IMR-90 (cell line): ENCODE data around the gene COL19A1. TPM values are rescaled to one million over a fixed set of nuclear protein-coding genes. Genes with fewer than 3 reads are reported as not detected.
"Not testable (repeated sequence)": the region's sequence is repeated elsewhere in the genome, so short reads cannot be mapped to it uniquely, and the experiment has no call there.

ENCODE experiments used
- ATAC-seq: fragments of 200-7000 bp; cut with Tn5 transposase; 2 replicates; pipeline ENCODE4 v1.9.1; 2020; ENCODE audit warnings: low read depth, mild to moderate bottlenecking, moderate library complexity
- BruUV-seq: library from RNA; stranded (reverse); fragments of 400-500 nt; replicated peaks from 2 replicates; lab custom pipeline; 2021; lab: Mats Ljungman, UMichigan
- CTCF ChIA-PET: fragments of 300-600 bp; formaldehyde crosslinking; extraction: SDS; loops from one replicate; lab custom pipeline; 2021; ENCODE audit warnings: antibody characterized with exemption; lab: Yijun Ruan, JAX
- POLR2A ChIA-PET: fragments of 300-600 bp; sonication (Branson Sonifier 250); formaldehyde crosslinking; loops from one replicate; lab custom pipeline; 2022; ENCODE audit warnings: antibody characterized with exemption; ENCODE audit not compliant: unreplicated experiment; lab: Charles Lee
- DNase-seq: peaks from one replicate; pipeline ENCODE4 v3.0.0; 2013
- H2AFZ ChIP-seq: replicated peaks from 2 replicates; pipeline ENCODE3; 2013; ENCODE audit warnings: low read length, mild to moderate bottlenecking; ENCODE audit not compliant: poor library complexity
- H2AK5ac ChIP-seq: 2 replicates; pipeline ENCODE4 v1.6.1; 2013; ENCODE audit warnings: low read depth, low read length, inconsistent platforms
- H2AK9ac ChIP-seq: replicated peaks from 2 replicates; pipeline ENCODE3; 2013; ENCODE audit warnings: mild to moderate bottlenecking, low read depth, low read length, moderate library complexity; ENCODE audit not compliant: poor library complexity
- H2BK120ac ChIP-seq: 2 replicates; pipeline ENCODE4 v1.6.1; 2013; ENCODE audit warnings: low read depth, low read length, inconsistent platforms
- H2BK15ac ChIP-seq: 3 replicates; pipeline ENCODE4 v1.6.1; 2013; ENCODE audit warnings: low read depth, low read length, inconsistent platforms
- H2BK20ac ChIP-seq: 2 replicates; pipeline ENCODE4 v1.6.1; 2013; ENCODE audit warnings: low read depth, mild to moderate bottlenecking, inconsistent platforms, low read length, moderate library complexity
- H2BK5ac ChIP-seq: 2 replicates; pipeline ENCODE4 v1.6.1; 2013; ENCODE audit warnings: mild to moderate bottlenecking, low read depth, low read length, inconsistent platforms; ENCODE audit not compliant: poor library complexity, severe bottlenecking
- H3K14ac ChIP-seq: replicated peaks from 2 replicates; pipeline ENCODE4 v1.6.1; 2013; ENCODE audit warnings: low read depth, low read length, inconsistent platforms
- H3K18ac ChIP-seq: 2 replicates; pipeline ENCODE4 v1.6.1; 2013; ENCODE audit warnings: low read depth, low read length, control low read depth
- H3K23ac ChIP-seq: 2 replicates; pipeline ENCODE4 v1.6.1; 2013; ENCODE audit warnings: low read depth, low read length, inconsistent platforms
- H3K27ac ChIP-seq: 2 replicates; pipeline ENCODE4 v1.5.1; 2013; ENCODE audit warnings: mild to moderate bottlenecking, control low read depth, low read length; ENCODE audit not compliant: insufficient read depth
- H3K27me3 ChIP-seq: 2 replicates; pipeline ENCODE4 v1.6.1; 2013; ENCODE audit warnings: low read length; ENCODE audit not compliant: control insufficient read depth, insufficient read depth
- H3K36me3 ChIP-seq: 2 replicates; pipeline ENCODE4 v1.6.1; 2013; ENCODE audit warnings: low read length, mixed read lengths; ENCODE audit not compliant: control insufficient read depth, insufficient read depth
- H3K4ac ChIP-seq: 2 replicates; pipeline ENCODE4 v1.6.1; 2013; ENCODE audit warnings: low read depth, low read length, inconsistent platforms
- H3K4me1 ChIP-seq: 2 replicates; pipeline ENCODE4 v1.6.1; 2013; ENCODE audit warnings: low read length, mixed read lengths; ENCODE audit not compliant: control insufficient read depth, insufficient read depth
- H3K4me2 ChIP-seq: 2 replicates; pipeline ENCODE4 v1.6.1; 2013; ENCODE audit warnings: low read depth, mild to moderate bottlenecking, control low read depth, low read length, moderate library complexity
- H3K4me3 ChIP-seq: 2 replicates; pipeline ENCODE4 v1.5.1; 2013; ENCODE audit warnings: low read depth, mild to moderate bottlenecking, control low read depth, low read length, moderate library complexity; ENCODE audit not compliant: insufficient read depth
- H3K56ac ChIP-seq: 2 replicates; pipeline ENCODE4 v1.6.1; 2013; ENCODE audit warnings: low read length, inconsistent platforms; ENCODE audit not compliant: insufficient read depth; ENCODE audit errors: extremely low read depth
- H3K79me1 ChIP-seq, 2 experiments: 2 replicates each; pipeline ENCODE4 v1.6.1; 2013; ENCODE audit warnings: low read length in 2 of 2, inconsistent platforms in 1 of 2, low read depth in 1 of 2
- H3K9ac ChIP-seq: 2 replicates; pipeline ENCODE4 v1.6.1; 2013; ENCODE audit warnings: low read depth, low read length, control low read depth
- H3K9me1 ChIP-seq: 2 replicates; pipeline ENCODE4 v1.6.1; 2013; ENCODE audit warnings: low read length, inconsistent platforms; ENCODE audit not compliant: insufficient read depth
- H3K9me3 ChIP-seq: 2 replicates; pipeline ENCODE4 v1.6.1; 2013; ENCODE audit warnings: low read length; ENCODE audit not compliant: control insufficient read depth, insufficient read depth
- H4K20me1 ChIP-seq: 2 replicates; pipeline ENCODE4 v1.6.1; 2013; ENCODE audit warnings: low read length, inconsistent platforms; ENCODE audit not compliant: insufficient read depth
- H4K5ac ChIP-seq: 2 replicates; pipeline ENCODE4 v1.6.1; 2013; ENCODE audit warnings: mild to moderate bottlenecking, low read depth, low read length, control low read depth
- H4K8ac ChIP-seq, 2 experiments: 2 replicates each; pipeline ENCODE4 v1.6.1; 2013; ENCODE audit warnings: low read depth in 2 of 2, low read length in 2 of 2, control low read depth in 1 of 2, inconsistent platforms in 1 of 2
- H4K91ac ChIP-seq: 2 replicates; pipeline ENCODE4 v1.6.1; 2013; ENCODE audit warnings: low read depth, low read length, inconsistent platforms; ENCODE audit not compliant: insufficient read depth
- ELK1 ChIP-seq: fragments of 150-350 bp; IDR thresholded peaks from 2 replicates; pipeline ENCODE4 v1.6.1; 2016; ENCODE audit warnings: low read depth, mild to moderate bottlenecking, low read length, moderate library complexity, borderline replicate concordance
- POLR2A ChIP-seq: IDR thresholded peaks from 2 replicates; pipeline ENCODE4 v1.6.1; 2012; ENCODE audit warnings: mild to moderate bottlenecking, low read depth, low read length
- SMC3 ChIP-seq: fragments of 150-350 bp; IDR thresholded peaks from 2 replicates; pipeline ENCODE4 v1.6.1; 2016; ENCODE audit warnings: low read depth, mild to moderate bottlenecking, antibody characterized with exemption, low read length, moderate library complexity
- WGBS, 2 experiments: methylation state at CpG; one replicate each; pipeline versions ENCODE4 v1.1.5 to v1.1.7; 2013; ENCODE audit warnings: missing lambda C conversion rate in 2 of 2; ENCODE audit not compliant: insufficient read length in 1 of 2; ENCODE audit errors: extremely low coverage in 2 of 2; 5-methylcytosine and 5-hydroxymethylcytosine counted together
- dilution Hi-C: fragments of 300-500 bp; cut with HindIII; formaldehyde crosslinking; loops from one replicate; pipeline ENCODE4 v1.14.3; 2018; ENCODE audit warnings: low sequenced_read_pairs; ENCODE audit not compliant: unreplicated experiment
- in situ Hi-C: fragments of 300-500 bp; cut with MboI; formaldehyde crosslinking; loops from 3 replicates; pipeline ENCODE4 v1.14.3; 2019; ENCODE audit warnings: low sequenced_read_pairs, inconsistent platforms, mixed read lengths
- intact Hi-C: fragments of 100-400 bp; cut with micrococcal nuclease; formaldehyde crosslinking; loops from 2 replicates; pipeline ENCODE4 v1.10.0; 2022
- polyA plus RNA-seq, 3 experiments: library from polyadenylated mRNA; depleted of rRNA; stranded (reverse); fragments of >200 nt; gene quantifications; 2 replicates each; pipeline ENCODE4 v1.2.3, GENCODE V29; 2012; ENCODE audit warnings: low replicate concordance in 1 of 3
- total RNA-seq: library from RNA; depleted of rRNA; stranded (reverse); fragments of >200 nt; gene quantifications from 2 replicates; pipeline ENCODE4 v1.2.3, GENCODE V29; 2012

Gene COL19A1
- total and polyA plus RNA-seq, 2 of the 4 experiments (the other 2 are of a cell fraction): under 0.01 TPM; not detected in 1

- POLR2A ChIA-PET: no interaction called here
- H4K20me1 ChIP-seq: no peaks in the 10 kb centered on the region
- no peak for TF ChIP-seq ELK1
- no peak for TF ChIP-seq SMC3
- no peak for TF ChIP-seq POLR2A
- H3K14ac ChIP-seq: no peak overlapping the region
- H3K27ac ChIP-seq: no peak overlapping the region
- no peak overlapping the region for H3K4me3 ChIP-seq
- H3K79me1 ChIP-seq: no peaks in the 10 kb centered on the region
- H2BK20ac ChIP-seq: no peak overlapping the region
- ATAC-seq (no peak), DNase-seq (peak; percentile 6)
- H2AK5ac ChIP-seq: no peak overlapping the region
- no peak overlapping the region for H2BK120ac ChIP-seq
- no peak overlapping the region for H3K23ac ChIP-seq
- dilution Hi-C loops (no loop called here), in situ Hi-C loops (no loop called here), intact Hi-C loops (no loop called here)
- no peak overlapping the region for H2BK5ac ChIP-seq
- H2AFZ ChIP-seq: no peak overlapping the region
- WGBS, 2 experiments: no CpG with 5 or more reads among the region's 5 CpGs
- no peaks in the 10 kb centered on the region for H3K36me3 ChIP-seq
- no peak overlapping the region for H2AK9ac ChIP-seq
- no TSS peak for BruUV-seq
- H4K8ac ChIP-seq: no peak overlapping the region
- H3K9me3 ChIP-seq: no peaks in the 10 kb centered on the region
- no peaks in the 10 kb centered on the region for H3K9me1 ChIP-seq
- no peak overlapping the region for H3K4me2 ChIP-seq
- no peak overlapping the region for H3K4ac ChIP-seq
- H4K5ac ChIP-seq: no peak overlapping the region
- no peak overlapping the region for H2BK15ac ChIP-seq
- H4K91ac ChIP-seq: no peak overlapping the region
- H3K9ac ChIP-seq: no peak overlapping the region
- CTCF ChIA-PET: no interaction called here
- H3K18ac ChIP-seq: no peak overlapping the region
- H3K56ac ChIP-seq: no peak overlapping the region
- no peaks in the 10 kb centered on the region for H3K27me3 ChIP-seq
- H3K4me1 ChIP-seq: peaks cover 2% of the 10 kb centered on the region
Measured at GRCh38 chr6:69918813-69919475, 52.6 kb downstream of the COL19A1 start.

GRCh38 chr6:69921066-69921465, 54.7 kb downstream of the COL19A1 start:
- in situ Hi-C loops, H3K27ac ChIP-seq, intact Hi-C loops, H3K9me3 ChIP-seq, H3K23ac ChIP-seq, H3K4me2 ChIP-seq, H2BK5ac ChIP-seq, H2AFZ ChIP-seq, H4K20me1 ChIP-seq, H3K4me3 ChIP-seq, DNase-seq, H4K5ac ChIP-seq, ATAC-seq, H3K9ac ChIP-seq, H3K36me3 ChIP-seq, POLR2A ChIA-PET, H3K79me1 ChIP-seq, H2AK5ac ChIP-seq, dilution Hi-C loops, H2BK20ac ChIP-seq, H2BK15ac ChIP-seq, H2AK9ac ChIP-seq, BruUV-seq, H3K14ac ChIP-seq, H2BK120ac ChIP-seq, H4K8ac ChIP-seq, CTCF ChIA-PET, H3K4me1 ChIP-seq, H3K9me1 ChIP-seq, H3K4ac ChIP-seq, H3K18ac ChIP-seq, H3K27me3 ChIP-seq, H3K56ac ChIP-seq, H4K91ac ChIP-seq: not testable (repeated sequence)
- no CpG with 5 or more reads among the region's 2 CpGs for WGBS, 2 experiments
